Ovary (tissue), 9 donors: Measurements from ENCODE around the gene APBB2. TPM values are rescaled to one million over a fixed set of nuclear protein-coding genes. Genes with fewer than 3 reads are reported as not detected.

Source experiments
- DNase-seq, 5 donors: peaks; one replicate each; pipeline ENCODE4 v3.0.0-alpha.2; 2019 to 2020
- H3K27ac ChIP-seq, 2 donors: fragments of 200-600 bp; one replicate each; pipeline versions ENCODE4 v1.5.1 to v1.8.0; 2019 to 2022
- H3K27me3 ChIP-seq: fragments of 200-600 bp; one replicate; pipeline ENCODE4 v1.8.0; 2022
- H3K36me3 ChIP-seq: fragments of 200-600 bp; sonication (generic); one replicate; pipeline ENCODE4 v1.5.1; 2019
- H3K4me1 ChIP-seq: one replicate; pipeline ENCODE4 v1.8.1; 2013; ENCODE audit warnings: mild to moderate bottlenecking, moderate library complexity; ENCODE audit not compliant: insufficient read depth
- H3K4me3 ChIP-seq: fragments of 200-600 bp; sonication (generic); one replicate; pipeline ENCODE4 v1.5.1; 2017
- H3K9me3 ChIP-seq, 2 donors: fragments of 200-600 bp in 1 of 2; sonication (generic) in 1 of 2; one replicate each; pipeline versions ENCODE4 v1.5.1 to v1.8.1; 2013 to 2019; ENCODE audit warnings: mild to moderate bottlenecking in 1 of 2, moderate library complexity in 1 of 2
- CTCF ChIP-seq, 3 donors: fragments of 450-650 bp in 2 of 3; fragments of 200-600 bp in 1 of 3; IDR thresholded peaks; one replicate each; pipeline versions ENCODE4 v1.5.1 to v1.8.0; 2016 to 2022; ENCODE audit warnings: antibody characterized with exemption in 3 of 3, mild to moderate bottlenecking in 1 of 3
- EP300 ChIP-seq: sonication (generic); formaldehyde crosslinking; IDR thresholded peaks from one replicate; pipeline ENCODE4 v1.6.1; 2017; ENCODE audit warnings: antibody characterized with exemption
- POLR2A ChIP-seq: fragments of 450-650 bp; IDR thresholded peaks from one replicate; pipeline ENCODE4 v1.6.1; 2017; ENCODE audit warnings: antibody characterized with exemption, mild to moderate bottlenecking, moderate library complexity
- WGBS, 3 donors: extraction: QIAGEN DNeasy Blood & Tissue Kit in 1 of 3; methylation state at CpG; one replicate each; pipeline versions ENCODE4 v1.1.5 to v1.1.7; 2013 to 2017; 5-methylcytosine and 5-hydroxymethylcytosine counted together
- intact Hi-C, 4 donors: fragments of 100-400 bp; cut with DNase I; formaldehyde crosslinking; loops; one replicate each; pipeline versions ENCODE4 v1.11.0 to v1.15.1; 2022 to 2023
- polyA plus RNA-seq, 2 donors: library from polyadenylated mRNA; stranded (reverse); fragments of 200-250 nt in 1 of 2; fragments of 350-450 nt in 1 of 2; fragmentation: Illumina TruSeq in 1 of 2; extraction: RNeasy Lipid Tissue Mini Kit (QIAGEN cat#74804) in 1 of 2; gene quantifications; one replicate each; pipeline ENCODE4 v1.2.3, GENCODE V29; 2013 to 2014
- total RNA-seq, 7 donors: library from RNA; depleted of rRNA in 2 of 7; stranded (reverse); fragments of >200 nt in 2 of 7; fragmentation: NEBNext Ultra II Directional in 3 of 7; extraction: Animal tissue kit (Norgen Biotek cat#: 25700) in 3 of 7; gene quantifications; one replicate each; pipeline versions ENCODE4 v1.1.0 to v1.2.4, GENCODE V29; 2016 to 2023
- donor health status: DM: no; HTN: no; CAD: no; lungs with moderate emphysema.
- donor health status: DM: no; HTN: no; CAD: no.
- donor health status: Bipolar disorder and iron deficiency.
- donor health status: DM: yes; HTN: yes; CAD: no.
- donor health status: DM: no; HTN: no; CAD: no.
- donor health status: DM: yes; HTN: yes; CAD: no.

APBB2 gene
- total and polyA plus RNA-seq, 9 donors = 30.9 to 163 (median 80.1) TPM

GRCh38 chr4:41140410-41140809 lies 73.9 kb downstream of the APBB2 start:
- Histone ChIP-seq H3K4me1 (peaks cover 20% of the 10 kb centered on the region), H3K9me3 (no peaks in the 10 kb centered on the region), H3K4me3 (no peak overlapping the region), H3K36me3 (no peaks in the 10 kb centered on the region), H3K27ac (no peak overlapping the region), H3K27me3 (no peaks in the 10 kb centered on the region)
- intact Hi-C loops = loop anchor here in 1 of 4 donors (10.0 kb wide), 1 partner anchor 54 kb away; no protein-coding TSS in a partner anchor
- WGBS, 3 donors = 89 to 98% (median 96%) methylated on average over 6 of the region's 6 CpGs
- DNase-seq = no peak
- TF ChIP-seq EP300 = no peak
- TF ChIP-seq POLR2A = no peak
- TF ChIP-seq CTCF (IDR thresholded peaks at IDR 0.05) = no peak

GRCh38 chr4:41137879-41138278 lies 76.5 kb downstream of the APBB2 start:
- 85 to 100% (median 90%) methylated on average over 7 of the region's 7 CpGs for WGBS, 3 donors
- no peaks in the 10 kb centered on the region for H3K9me3 ChIP-seq
- H3K27me3 ChIP-seq = no peaks in the 10 kb centered on the region
- TF ChIP-seq CTCF (IDR thresholded peaks at IDR 0.05) (no peak), POLR2A (no peak), EP300 (no peak)
- H3K4me3 ChIP-seq = no peak overlapping the region
- no peaks in the 10 kb centered on the region for H3K36me3 ChIP-seq
- peaks cover 19% of the 10 kb centered on the region for H3K4me1 ChIP-seq
- no peak for DNase-seq
- intact Hi-C loops = no loop called here
- no peak overlapping the region for H3K27ac ChIP-seq

- Histone ChIP-seq H3K4me3 (no peak overlapping the region), H3K36me3 (no peaks in the 10 kb centered on the region), H3K9me3 (no peaks in the 10 kb centered on the region), H3K4me1 (peaks cover 9% of the 10 kb centered on the region), H3K27me3 (no peaks in the 10 kb centered on the region), H3K27ac (no peak overlapping the region)
- no peak for TF ChIP-seq EP300
- no peak for TF ChIP-seq CTCF (IDR thresholded peaks at IDR 0.05)
- no peak for TF ChIP-seq POLR2A
- 78 to 85% (median 79%) methylated on average over 3 of the region's 3 CpGs for WGBS, 3 donors
- DNase-seq = no peak
- intact Hi-C loops = no loop called here
Measured at GRCh38 chr4:41136456-41136855, 77.9 kb downstream of the APBB2 start.

GRCh38 chr4:41135801-41136200 lies 78.5 kb downstream of the APBB2 start:
- no peak for DNase-seq
- TF ChIP-seq POLR2A (no peak), CTCF (IDR thresholded peaks at IDR 0.05) (no peak), EP300 (no peak)
- Histone ChIP-seq H3K4me1 (peaks cover 9% of the 10 kb centered on the region), H3K36me3 (no peaks in the 10 kb centered on the region), H3K4me3 (no peak overlapping the region), H3K27me3 (no peaks in the 10 kb centered on the region), H3K9me3 (no peaks in the 10 kb centered on the region), H3K27ac (no peak overlapping the region)
- intact Hi-C loops = no loop called here
- WGBS, 3 donors = 44 to 46% (median 44%) methylated on average over 2 of the region's 2 CpGs

GRCh38 chr4:41134581-41134980 lies 79.8 kb downstream of the APBB2 start:
- TF ChIP-seq EP300 = no peak
- TF ChIP-seq CTCF (IDR thresholded peaks at IDR 0.05) = no peak
- DNase-seq = no peak
- Histone ChIP-seq H3K27ac (no peak overlapping the region), H3K9me3 (no peaks in the 10 kb centered on the region), H3K27me3 (no peaks in the 10 kb centered on the region), H3K4me3 (no peak overlapping the region), H3K4me1 (peaks cover 14% of the 10 kb centered on the region), H3K36me3 (no peaks in the 10 kb centered on the region)
- intact Hi-C loops = no loop called here
- WGBS, 3 donors = 21 to 30% (median 24%) methylated on average over 2 of the region's 2 CpGs
